HFF-Myc (cell line): ENCODE results near the gene ZFAND6.

Experiments
- DNase-seq: peaks from one replicate; pipeline ENCODE4 v3.0.0-alpha.2; 2011; ENCODE audit warnings: low read depth; ENCODE audit errors: extremely low read depth
- H3K4me3 ChIP-seq: replicated peaks from 2 replicates; pipeline ENCODE4 v1.5.1; 2011; ENCODE audit warnings: low read depth, mild to moderate bottlenecking, control low read depth, low read length
- CTCF ChIP-seq: IDR thresholded peaks from 2 replicates; pipeline ENCODE4 v1.5.1; 2012; ENCODE audit warnings: mild to moderate bottlenecking, low read depth, low read length, control low read depth; ENCODE audit errors: missing control alignments

Gene ZFAND6

GRCh38 chr15:80109388-80109787, 49.9 kb downstream of the ZFAND6 start:
- no peak overlapping the region for H3K4me3 ChIP-seq
- TF ChIP-seq CTCF = no peak
- DNase-seq = no peak

GRCh38 chr15:80110920-80111319, 51.4 kb downstream of the ZFAND6 start:
- no peak for TF ChIP-seq CTCF
- no peak for DNase-seq
- no peak overlapping the region for H3K4me3 ChIP-seq

DNA sequence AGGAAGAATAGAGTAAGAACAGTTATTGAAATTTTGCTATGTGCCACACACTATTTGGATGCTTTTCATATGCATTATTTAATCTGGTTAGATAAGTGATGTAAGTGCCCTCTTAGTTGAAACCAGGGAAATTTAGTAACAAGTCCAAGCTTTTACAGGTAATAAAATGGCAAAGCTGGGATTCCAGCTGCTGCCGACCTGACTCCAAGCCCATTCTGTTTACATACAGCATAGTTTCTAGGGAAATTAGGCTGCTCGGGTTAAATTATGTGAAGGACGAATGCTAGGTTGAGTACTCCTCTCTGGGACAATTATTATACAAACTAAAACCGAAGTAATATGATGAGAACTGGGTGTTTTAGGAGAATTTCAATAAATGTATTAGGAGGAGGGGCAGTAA, 54.6 kb downstream of the ZFAND6 start:
- no peak for DNase-seq
- no peak overlapping the region for H3K4me3 ChIP-seq
- TF ChIP-seq CTCF = no peak

DNA sequence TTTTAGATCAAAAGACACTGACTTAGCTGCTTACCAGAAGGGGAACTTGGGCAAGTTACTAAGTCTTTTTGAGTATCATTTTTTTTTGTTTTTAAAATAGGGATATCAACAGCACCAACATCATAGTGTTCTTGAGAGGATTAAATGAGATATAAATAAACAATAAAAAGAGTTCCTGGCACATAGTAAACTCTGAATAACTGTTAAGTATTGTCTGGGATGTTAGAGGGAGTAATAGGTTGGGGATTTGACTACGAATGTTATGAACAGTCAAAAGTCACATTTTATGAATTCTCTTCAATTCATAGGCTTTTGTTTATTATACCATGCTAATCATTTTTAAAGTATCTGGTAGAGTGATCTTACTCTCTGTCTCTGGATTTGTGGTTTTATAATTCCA, 55.5 kb downstream of the ZFAND6 start:
- TF ChIP-seq CTCF = no peak
- no peak for DNase-seq
- H3K4me3 ChIP-seq = no peak overlapping the region

DNA sequence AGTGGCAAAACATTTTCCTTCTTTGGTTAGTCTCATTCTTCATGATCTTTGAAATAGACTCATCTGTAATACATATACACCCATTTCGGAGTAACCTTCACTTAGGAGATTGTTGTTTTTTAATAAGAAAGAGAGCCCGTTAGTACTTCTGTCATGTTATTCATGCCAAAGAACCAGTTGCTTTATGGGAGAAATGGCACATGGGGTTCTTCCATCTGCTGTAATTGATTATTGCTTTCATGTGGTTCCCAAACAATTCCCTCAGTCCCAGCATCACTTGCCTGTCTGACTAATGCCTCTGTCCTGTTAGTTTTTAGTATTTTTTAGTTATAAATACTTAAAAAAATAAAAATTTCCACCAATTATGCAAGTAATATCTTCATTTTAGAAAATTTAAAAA, 59.5 kb downstream of the ZFAND6 start:
- no peak for TF ChIP-seq CTCF
- no peak for DNase-seq
- H3K4me3 ChIP-seq = no peak overlapping the region

DNA sequence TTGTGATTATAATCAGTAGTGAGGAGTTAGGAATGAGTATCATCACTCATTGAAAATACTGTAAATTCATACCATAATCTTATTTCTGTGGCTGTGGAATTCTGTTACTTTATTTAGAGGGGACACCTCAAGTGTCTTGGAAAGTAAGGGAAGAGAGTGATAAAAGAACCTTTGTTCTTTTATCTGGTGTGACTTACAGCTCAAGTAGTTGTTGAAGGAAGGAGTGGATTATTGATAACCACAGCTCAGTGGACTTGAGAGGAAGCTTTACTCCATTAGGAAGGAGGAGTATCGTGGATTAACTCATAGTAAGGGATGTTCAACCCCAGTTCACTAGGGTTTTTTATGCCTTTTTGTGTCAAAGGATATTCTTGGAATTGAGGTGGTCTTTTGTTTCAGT, 61.2 kb downstream of the ZFAND6 start:
- H3K4me3 ChIP-seq = no peak overlapping the region
- DNase-seq = no peak
- TF ChIP-seq CTCF = no peak

DNA sequence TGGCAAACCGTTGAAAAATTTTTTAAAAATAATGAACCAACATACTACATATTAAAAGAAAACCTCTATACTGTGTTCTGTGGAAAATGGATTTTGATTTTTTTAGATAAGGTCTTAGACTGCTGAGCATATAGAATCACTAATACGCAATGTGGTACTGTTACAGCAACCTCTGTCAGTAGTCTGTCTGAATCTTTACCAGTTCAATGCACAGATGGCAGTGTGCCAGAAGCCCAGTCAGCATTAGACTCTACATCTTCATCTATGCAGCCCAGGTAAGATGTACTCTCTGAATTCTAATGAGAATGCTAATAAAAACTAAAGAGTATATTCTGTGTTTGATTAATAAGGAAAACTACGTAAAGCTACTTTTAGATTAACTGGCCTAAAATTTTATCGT, 62.1 kb downstream of the ZFAND6 start:
- no peak for DNase-seq
- no peak overlapping the region for H3K4me3 ChIP-seq
- no peak for TF ChIP-seq CTCF
